DMS79 (cell line): ENCODE results near the gene TLR10.
"Not testable (repeated sequence)": the region's sequence is repeated elsewhere in the genome, so short reads cannot be mapped to it uniquely, and the experiment has no call there.

Experiments used
- DNase-seq: peaks from one replicate; lab custom pipeline; 2025; lab: John Stamatoyannopoulos, UW

Gene TLR10

DNA sequence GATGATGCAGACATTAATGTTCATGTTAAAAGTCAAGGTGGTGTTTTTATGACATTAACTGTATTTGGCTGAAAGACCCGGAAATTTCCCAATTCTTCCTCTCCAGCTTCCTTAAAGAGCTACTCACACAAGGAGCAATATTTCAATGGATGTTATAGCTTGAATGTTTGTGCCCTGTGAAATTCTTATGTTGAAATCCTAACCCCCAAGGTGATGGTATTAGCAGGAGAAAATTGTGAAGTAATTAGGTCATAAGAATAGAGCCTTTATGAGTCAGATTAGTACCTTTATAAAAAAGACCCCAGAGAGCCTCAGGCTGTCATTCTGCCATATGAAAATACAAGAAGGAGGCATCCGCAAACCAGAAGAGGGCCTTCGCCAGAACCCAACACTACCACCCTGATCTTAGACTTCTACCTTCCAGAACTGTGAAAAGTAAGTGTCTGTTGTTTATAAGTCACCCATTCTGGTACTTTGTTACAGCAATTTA is 18.2 kb upstream of the TLR10 start:
- DNase-seq, result no peak

- DNase-seq, result no peak
Measured at GRCh38 chr4:38800366-38800765, 17.6 kb upstream of the TLR10 start.

DNA sequence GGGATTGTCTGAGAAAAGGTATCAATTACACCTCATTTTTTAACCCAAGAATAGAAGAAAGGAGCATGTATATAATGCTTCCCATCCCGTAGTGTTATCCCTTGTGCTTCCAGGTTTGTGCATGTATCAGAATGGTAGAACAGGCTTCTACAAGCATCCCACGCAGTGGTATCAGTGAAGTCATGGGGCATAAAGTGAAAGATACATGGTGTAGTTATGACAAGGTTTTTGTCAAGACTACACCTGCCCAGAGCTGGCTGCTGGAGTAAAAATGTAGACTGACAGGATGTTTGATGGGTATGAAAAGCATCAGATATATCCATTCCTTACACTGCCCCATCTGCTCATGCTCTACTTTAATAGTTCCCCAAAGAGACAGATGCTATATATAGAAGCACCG is 12.3 kb upstream of the TLR10 start:
- DNase-seq, result no peak

- no peak for DNase-seq
Measured at GRCh38 chr4:38794051-38794450, 11.3 kb upstream of the TLR10 start.

DNA sequence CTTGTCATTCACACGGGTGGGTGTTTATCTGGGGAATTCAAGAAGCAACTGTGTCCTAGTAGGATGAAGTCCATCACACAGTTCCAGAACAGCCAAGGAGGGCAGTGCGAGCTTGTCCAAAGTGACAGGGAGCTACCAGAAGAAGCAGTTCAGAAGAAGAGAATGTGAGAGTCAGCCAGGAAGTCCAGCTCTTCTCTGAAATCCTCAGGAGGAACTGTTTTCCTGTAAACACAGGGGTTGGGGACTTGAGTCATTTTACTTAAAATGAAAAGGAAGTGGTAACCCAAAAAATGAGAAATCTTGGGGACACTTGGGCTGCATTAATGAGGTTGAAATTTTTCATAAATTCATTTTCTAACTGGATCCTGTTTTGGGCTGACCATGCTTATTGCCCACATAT is 8.2 kb upstream of the TLR10 start:
- no peak for DNase-seq

- DNase-seq, result no peak
Measured at GRCh38 chr4:38788317-38788716, 5.5 kb upstream of the TLR10 start.

- no peak for DNase-seq
Measured at GRCh38 chr4:38787693-38788092, 4.9 kb upstream of the TLR10 start.

DNA sequence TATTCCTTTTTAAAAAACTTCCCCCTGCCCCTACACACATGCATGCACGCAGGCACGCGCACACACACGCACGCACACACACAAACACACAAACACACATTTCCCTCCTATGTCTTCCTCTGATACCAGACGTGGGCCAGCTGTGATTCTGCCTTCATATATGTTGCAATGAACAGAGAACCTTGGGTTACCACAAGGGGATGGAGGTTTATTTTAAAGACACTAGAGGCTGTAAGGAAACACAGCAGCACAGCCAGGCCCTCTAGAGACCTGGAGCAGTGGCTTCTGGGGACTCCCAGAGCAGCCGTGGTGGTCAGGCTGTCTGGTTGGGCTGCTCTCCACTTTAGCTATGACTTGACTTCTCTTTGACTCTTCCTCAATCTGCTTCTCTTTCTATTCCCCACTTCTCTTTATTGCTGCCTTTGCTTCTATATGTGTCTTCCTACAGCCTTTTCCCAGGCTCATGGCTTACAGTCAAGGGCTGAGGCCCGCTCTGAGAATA is 3.2 kb upstream of the TLR10 start:
- DNase-seq, result no peak

- DNase-seq, result no peak
Measured at GRCh38 chr4:38785041-38785790, 2.4 kb upstream of the TLR10 start.

DNA sequence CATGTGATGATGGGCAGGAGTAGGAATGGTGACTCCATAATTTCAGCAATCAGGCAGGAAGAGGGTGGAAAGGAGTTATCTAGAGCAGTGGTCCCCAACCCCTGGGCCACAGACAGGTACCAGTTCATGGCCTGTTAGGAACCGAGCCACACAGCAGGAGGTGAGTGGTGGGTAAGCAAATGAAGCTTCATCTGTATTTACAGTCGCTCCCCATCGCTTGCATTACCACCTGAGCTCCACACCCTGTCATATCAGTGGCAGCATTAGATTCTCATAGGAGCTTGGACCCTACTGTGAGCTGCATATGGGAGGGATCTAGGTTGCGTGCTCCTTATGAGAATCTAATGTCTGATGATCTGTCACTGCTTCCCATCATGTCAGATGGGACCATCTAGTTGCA is 1.4 kb upstream of the TLR10 start:
- DNase-seq, result no peak

GRCh38 chr4:38783109-38783460 is 295 bp upstream of the TLR10 start:
- DNase-seq, result no peak

GRCh38 chr4:38781854-38782261 is 932 bp downstream of the TLR10 start:
- DNase-seq, result no peak

DNA sequence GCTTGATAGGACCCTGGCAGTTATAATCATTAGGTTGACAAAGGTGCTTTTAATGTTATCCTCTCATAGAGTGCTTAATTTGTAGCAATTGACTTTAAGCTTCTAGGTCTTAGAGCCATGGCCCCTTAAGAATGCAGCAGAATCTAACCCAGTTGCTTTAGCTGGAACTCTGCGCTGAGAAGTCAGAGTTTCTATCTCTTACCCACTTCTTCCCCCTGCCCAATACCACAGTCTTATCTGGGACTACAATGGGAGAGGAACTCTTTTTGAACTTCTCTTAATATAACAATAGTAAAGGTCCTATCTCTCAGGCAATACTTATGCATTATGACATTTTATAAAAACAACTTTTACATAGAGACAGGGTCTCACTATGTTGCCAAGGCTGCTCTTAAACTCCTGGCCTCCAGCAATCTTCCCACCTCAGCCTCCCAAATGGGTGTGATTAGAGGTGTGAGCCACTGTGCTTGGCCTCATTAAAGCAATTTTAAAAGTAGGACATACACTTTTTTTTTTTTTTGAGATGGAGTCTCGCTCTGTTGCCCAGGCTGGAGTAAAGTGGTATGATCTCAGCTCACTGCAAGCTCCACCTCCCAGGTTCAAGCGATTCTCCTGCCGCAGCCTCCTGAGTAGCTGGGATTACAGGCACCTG is 1.8 kb downstream of the TLR10 start:
- no peak for DNase-seq

DNA sequence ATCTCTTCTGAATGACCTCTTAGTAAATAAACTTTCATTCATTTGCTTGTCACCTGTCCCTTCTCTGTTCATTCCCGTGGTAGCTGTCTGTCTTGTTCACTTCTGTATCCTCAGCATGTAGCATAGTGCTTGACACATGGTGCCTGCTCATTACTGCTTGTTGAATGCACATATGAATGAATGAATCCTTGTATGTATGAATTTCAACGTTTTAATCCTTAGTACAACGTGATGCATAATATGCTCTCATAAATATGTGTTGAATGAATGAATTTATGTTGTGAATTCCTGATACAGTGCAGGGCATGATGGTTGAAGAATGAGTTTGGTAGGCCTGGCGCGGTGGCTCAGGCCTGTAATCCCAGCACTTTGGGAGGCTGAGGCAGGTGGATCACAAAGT is 3.0 kb downstream of the TLR10 start:
- no peak for DNase-seq

DNA sequence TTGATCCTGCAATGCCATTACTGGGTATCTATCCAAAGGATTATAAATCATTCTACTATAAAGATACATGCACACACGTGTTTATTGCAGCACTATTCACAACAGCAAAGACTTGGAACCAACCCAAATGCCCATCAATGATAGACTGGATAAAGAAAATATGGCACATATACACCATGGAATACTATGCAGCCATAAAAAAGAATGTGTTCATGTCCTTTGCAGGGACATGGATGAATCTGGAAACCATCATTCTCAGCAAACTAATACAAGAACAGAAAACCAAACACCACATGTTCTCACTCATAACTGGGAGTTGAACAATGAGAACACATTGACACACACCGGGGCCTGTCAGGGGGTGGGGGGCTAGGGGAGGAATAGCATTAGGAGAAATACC is 4.9 kb downstream of the TLR10 start:
- DNase-seq, result not testable (repeated sequence)

- DNase-seq, result no peak
Measured at GRCh38 chr4:38775326-38775725, 7.5 kb downstream of the TLR10 start.

DNA sequence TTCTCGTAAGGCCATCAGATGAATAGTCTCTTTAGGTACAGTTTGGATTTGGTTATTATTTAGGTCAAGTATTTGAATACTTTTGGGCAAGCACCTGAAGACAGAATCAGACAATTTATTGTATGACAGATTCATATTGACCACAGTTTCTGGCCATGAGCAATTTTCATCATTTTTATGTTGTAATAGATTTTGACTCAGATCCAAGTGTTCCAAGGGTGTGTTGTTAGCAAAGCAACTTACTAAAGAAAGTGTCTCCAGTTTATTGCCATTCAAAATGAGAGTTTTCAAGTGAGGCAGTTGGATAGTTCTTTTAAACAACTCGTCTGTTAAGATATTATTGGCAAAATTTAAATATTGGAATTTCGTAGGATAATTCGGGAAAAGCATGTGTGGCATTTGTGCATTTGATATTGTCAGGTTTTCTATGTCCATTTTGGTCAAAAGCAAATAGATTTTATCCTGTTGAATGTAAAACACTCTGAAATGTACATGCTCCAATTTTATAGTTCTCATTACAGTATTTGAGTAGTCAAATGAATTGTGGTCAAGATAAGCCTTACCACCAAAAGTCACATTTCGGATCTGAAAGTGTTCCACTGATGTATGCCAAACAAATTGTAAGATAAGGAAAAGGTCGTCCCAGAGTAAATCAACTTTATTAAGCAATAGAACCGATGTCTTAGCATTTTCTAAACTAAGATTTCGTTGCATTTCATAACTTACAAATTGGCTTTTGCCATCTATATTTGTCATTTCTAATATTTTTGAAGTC is 8.4 kb downstream of the TLR10 start:
- no peak for DNase-seq

DNA sequence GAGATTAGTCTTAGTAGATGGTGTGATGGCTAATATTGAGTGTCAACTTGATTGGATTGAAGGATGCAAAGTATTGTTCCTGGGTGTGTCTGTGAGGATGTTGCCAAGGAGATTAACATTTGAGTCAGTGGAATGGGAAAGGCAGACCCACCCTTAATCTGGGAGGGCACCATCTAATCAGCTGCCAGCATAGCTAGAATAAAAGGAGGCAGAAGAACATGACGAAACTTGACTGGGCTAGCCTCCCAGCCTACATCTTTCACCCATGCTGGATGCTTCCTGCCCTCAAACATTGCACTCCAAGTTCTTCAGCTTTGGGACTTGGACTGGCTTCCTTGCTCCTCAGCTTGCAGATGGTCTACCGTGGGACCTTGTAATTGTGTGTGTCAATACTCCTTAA is 12.5 kb downstream of the TLR10 start:
- DNase-seq, result not testable (repeated sequence)

- no peak for DNase-seq
Measured at GRCh38 chr4:38769857-38770256, 12.9 kb downstream of the TLR10 start.

DNA sequence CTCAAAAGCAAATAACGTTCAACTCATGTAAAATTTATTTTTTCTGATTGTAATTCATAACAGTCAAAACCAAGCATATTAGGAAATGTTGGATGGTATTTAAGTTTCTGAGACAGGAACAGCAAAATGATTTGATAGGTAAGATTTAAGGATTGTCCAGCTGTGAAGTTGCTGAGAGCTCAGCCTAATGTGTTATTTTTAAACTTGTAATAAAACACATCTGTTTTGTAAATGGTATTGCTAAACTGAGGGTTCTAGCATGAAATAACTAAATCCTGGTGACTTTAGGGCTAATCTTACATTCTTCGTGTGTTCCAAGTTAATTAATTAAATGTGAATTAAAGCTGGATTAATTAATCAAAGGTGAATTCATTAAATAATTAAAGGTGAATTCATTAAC is 13.3 kb downstream of the TLR10 start:
- no peak for DNase-seq

- no peak for DNase-seq
Measured at GRCh38 chr4:38768968-38769394, 13.8 kb downstream of the TLR10 start.

- DNase-seq, result not testable (repeated sequence)
Measured at GRCh38 chr4:38766940-38767339, 15.8 kb downstream of the TLR10 start.

- no peak for DNase-seq
Measured at GRCh38 chr4:38765382-38765781, 17.4 kb downstream of the TLR10 start.
